Stimulated activated CD8-positive, alpha-beta memory T cell treated with anti-CD3 and anti-CD28 coated beads, Interleukin-15, amount 100 ng/mL, for 1 hour (primary cell): ENCODE data around the gene C19orf12.
A peak's percentile ranks its signal among the peaks of the same experiment; 100 is the strongest.
"Not testable (repeated sequence)": the region's sequence is repeated elsewhere in the genome, so short reads cannot be mapped to it uniquely, and the experiment has no call there.

Source experiments
- DNase-seq: peaks from one replicate; pipeline ENCODE4 v3.0.0-alpha.2; 2020; ENCODE audit warnings: low read depth

The C19orf12 gene

GRCh38 chr19:29676586-29676985 lies 38.5 kb downstream of the C19orf12 start:
- DNase-seq, result no peak

- no peak for DNase-seq
Measured at GRCh38 chr19:29675650-29676186, 39.3 kb downstream of the C19orf12 start.

GRCh38 chr19:29675120-29675649 lies 39.9 kb downstream of the C19orf12 start:
- no peak for DNase-seq

GRCh38 chr19:29674374-29675119 lies 40.5 kb downstream of the C19orf12 start:
- no peak for DNase-seq

GRCh38 chr19:29673451-29674371 lies 41.4 kb downstream of the C19orf12 start:
- DNase-seq, result no peak

GRCh38 chr19:29672933-29673336 lies 42.1 kb downstream of the C19orf12 start:
- peak; percentile 62 for DNase-seq

GRCh38 chr19:29672319-29672932 lies 42.6 kb downstream of the C19orf12 start:
- DNase-seq, result no peak

GRCh38 chr19:29671393-29672160 lies 43.5 kb downstream of the C19orf12 start:
- DNase-seq, result peak; percentile 66

GRCh38 chr19:29671026-29671392 lies 44.1 kb downstream of the C19orf12 start:
- DNase-seq, result not testable (repeated sequence)

- no peak for DNase-seq
Measured at GRCh38 chr19:29670255-29670654, 44.8 kb downstream of the C19orf12 start.

GRCh38 chr19:29668746-29669609 lies 46.1 kb downstream of the C19orf12 start:
- DNase-seq, result no peak

GRCh38 chr19:29667901-29668341 lies 47.1 kb downstream of the C19orf12 start:
- no peak for DNase-seq

GRCh38 chr19:29667387-29667783 lies 47.7 kb downstream of the C19orf12 start:
- no peak for DNase-seq

GRCh38 chr19:29666578-29667386 lies 48.3 kb downstream of the C19orf12 start:
- no peak for DNase-seq

GRCh38 chr19:29665826-29666577 lies 49.1 kb downstream of the C19orf12 start:
- no peak for DNase-seq

- peak; percentile 62 for DNase-seq
Measured at GRCh38 chr19:29665215-29665825, 49.7 kb downstream of the C19orf12 start, which contains the start of gene PLEKHF1. TSS of gene PLEKHF1 (plus strand) at chr19:29665461. CDS start at chr19:29673840, 8,379 bp downstream.

- DNase-seq, result no peak
Measured at GRCh38 chr19:29664753-29665214, 50.3 kb downstream of the C19orf12 start.
